ENCODE data around the gene C1QL1.

The C1QL1 gene

GRCh38 chr17:44912763-44913544 lies 55.1 kb downstream of the C1QL1 start:
- no peak for DNase-seq

GRCh38 chr17:44911133-44912001 lies 56.7 kb downstream of the C1QL1 start:
- no peak for DNase-seq

- no peak for DNase-seq
These were observed 57.6 kb downstream of the C1QL1 start for GRCh38 chr17:44910231-44911106.
